ENCODE measurements around the gene ISOC2. TPM values are rescaled to one million over a fixed set of nuclear protein-coding genes. Genes with fewer than 3 reads are reported as not detected.

Gene ISOC2
- total RNA-seq, 1 donor from 2014 or later = 14.8 TPM

GRCh38 chr19:55479045-55479444 lies 17.6 kb upstream of the ISOC2 start:
- no peak overlapping the region for H3K9ac ChIP-seq
- peaks cover 19% of the 10 kb centered on the region for H3K79me2 ChIP-seq (ENCODE audit: low read depth)
- Mint-ChIP-seq H3K4me1 (peaks cover 41% of the 10 kb centered on the region), H3K27ac (peak overlapping the region; percentile 27), H3K4me3 (peak overlapping the region; percentile 95), H3K27me3 (ENCODE audit: insufficient read depth, low read depth) (peaks cover 14% of the 10 kb centered on the region), H3K36me3 (peaks cover 2% of the 10 kb centered on the region), H3K9me3 (no peaks in the 10 kb centered on the region)
- H3K36me3 ChIP-seq = no peaks in the 10 kb centered on the region
- no peaks in the 10 kb centered on the region for H4K20me1 ChIP-seq (ENCODE audit: low read depth)
- no peak overlapping the region for H3K4me3 ChIP-seq
- H3K27me3 ChIP-seq = no peaks in the 10 kb centered on the region
- H3K9me3 ChIP-seq (ENCODE audit: low read depth) = no peaks in the 10 kb centered on the region
- H3K27ac ChIP-seq = no peak overlapping the region
- no peak for DNase-seq (ENCODE audit: low spot score)
- H2AFZ ChIP-seq (replicated peaks) = no peak overlapping the region
- H3K4me1 ChIP-seq = peaks cover 32% of the 10 kb centered on the region
- peaks cover 42% of the 10 kb centered on the region for H3F3A ChIP-seq (ENCODE audit: low read depth)
- no peak for TF ChIP-seq EZH2phosphoT487 (IDR thresholded peaks at IDR 0.05)
- no peak overlapping the region for H3K4me2 ChIP-seq

GRCh38 chr19:55478364-55478763 lies 16.9 kb upstream of the ISOC2 start:
- Histone ChIP-seq H4K20me1 (ENCODE audit: low read depth) (no peaks in the 10 kb centered on the region), H3K4me1 (peaks cover 39% of the 10 kb centered on the region), H3K36me3 (no peaks in the 10 kb centered on the region), H3K4me2 (no peak overlapping the region), H3K9me3 (ENCODE audit: low read depth) (no peaks in the 10 kb centered on the region), H3F3A (ENCODE audit: low read depth) (peaks cover 44% of the 10 kb centered on the region), H3K9ac (no peak overlapping the region), H3K4me3 (no peak overlapping the region), H3K27me3 (no peaks in the 10 kb centered on the region), H3K79me2 (ENCODE audit: low read depth) (peaks cover 19% of the 10 kb centered on the region), H3K27ac (no peak overlapping the region), H2AFZ (replicated peaks) (no peak overlapping the region)
- peak overlapping the region; percentile 95 for H3K4me3 Mint-ChIP-seq
- no peak for TF ChIP-seq EZH2 (IDR thresholded peaks at IDR 0.05)
- no peak for TF ChIP-seq CTCF (IDR thresholded peaks at IDR 0.05)
- TF ChIP-seq EZH2phosphoT487 (IDR thresholded peaks at IDR 0.05) = no peak
- no peak for DNase-seq (ENCODE audit: low spot score)
- no peaks in the 10 kb centered on the region for H3K9me3 Mint-ChIP-seq
- H3K27me3 Mint-ChIP-seq (ENCODE audit: insufficient read depth, low read depth) = peaks cover 14% of the 10 kb centered on the region
- H3K36me3 Mint-ChIP-seq = peaks cover 2% of the 10 kb centered on the region
- peak overlapping the region; percentile 44 for H3K27ac Mint-ChIP-seq
- peaks cover 46% of the 10 kb centered on the region for H3K4me1 Mint-ChIP-seq

- Histone ChIP-seq H3K4me1 (peaks cover 42% of the 10 kb centered on the region), H2AFZ (replicated peaks) (no peak overlapping the region), H3K79me2 (ENCODE audit: low read depth) (peaks cover 19% of the 10 kb centered on the region), H3K4me3 (peak overlapping the region; percentile 72), H3F3A (ENCODE audit: low read depth) (peaks cover 49% of the 10 kb centered on the region), H3K27ac (no peak overlapping the region), H3K9ac (no peak overlapping the region), H3K9me3 (ENCODE audit: low read depth) (no peaks in the 10 kb centered on the region), H4K20me1 (ENCODE audit: low read depth) (no peaks in the 10 kb centered on the region), H3K27me3 (no peaks in the 10 kb centered on the region), H3K36me3 (no peaks in the 10 kb centered on the region), H3K4me2 (peak overlapping the region; percentile 78)
- no peak for TF ChIP-seq CTCF (IDR thresholded peaks at IDR 0.05)
- Mint-ChIP-seq H3K4me1 (peaks cover 49% of the 10 kb centered on the region), H3K27me3 (ENCODE audit: insufficient read depth, low read depth) (peaks cover 16% of the 10 kb centered on the region), H3K36me3 (peaks cover 2% of the 10 kb centered on the region), H3K9me3 (no peaks in the 10 kb centered on the region), H3K27ac (peak overlapping the region; percentile 44), H3K4me3 (peak overlapping the region; percentile 95)
- DNase-seq (ENCODE audit: low spot score) = no peak
Measured at GRCh38 chr19:55477905-55478304, 16.5 kb upstream of the ISOC2 start.

- Mint-ChIP-seq H3K27ac (peak within 1 kb of the TSS; percentile 94), H3K9me3 (no peaks in the 10 kb centered on the region), H3K27me3 (ENCODE audit: insufficient read depth, low read depth) (peaks cover 17% of the 10 kb centered on the region), H3K4me3 (peak within 1 kb of the TSS; percentile 95), H3K4me1 (peaks cover 49% of the 10 kb centered on the region), H3K36me3 (peaks cover 2% of the 10 kb centered on the region)
- H3K4me1 ChIP-seq = peaks cover 42% of the 10 kb centered on the region
- no peak within 1 kb of the TSS for H3K9ac ChIP-seq
- peaks cover 19% of the 10 kb centered on the region for H3K79me2 ChIP-seq (ENCODE audit: low read depth)
- TF ChIP-seq CTCF (IDR thresholded peaks at IDR 0.05) (no peak), EZH2phosphoT487 (IDR thresholded peaks at IDR 0.05) (no peak), EZH2 (IDR thresholded peaks at IDR 0.05) (no peak)
- no peaks in the 10 kb centered on the region for H4K20me1 ChIP-seq (ENCODE audit: low read depth)
- H3K9me3 ChIP-seq (ENCODE audit: low read depth) = no peaks in the 10 kb centered on the region
- no peaks in the 10 kb centered on the region for H3K36me3 ChIP-seq
- H3F3A ChIP-seq (ENCODE audit: low read depth) = peaks cover 53% of the 10 kb centered on the region
- H3K4me3 ChIP-seq = peak within 1 kb of the TSS; percentile 72
- DNase-seq (ENCODE audit: low spot score) = peak; percentile 100
- peak within 1 kb of the TSS; percentile 94 for H2AFZ ChIP-seq (replicated peaks)
- no peaks in the 10 kb centered on the region for H3K27me3 ChIP-seq
- H3K27ac ChIP-seq = peak within 1 kb of the TSS; percentile 81
- peak within 1 kb of the TSS; percentile 78 for H3K4me2 ChIP-seq
Measured at GRCh38 chr19:55476100-55476775, 14.8 kb upstream of the ISOC2 start, which contains the start of gene ZNF628. Gene ZNF628 (plus strand): TSS chr19:55476617. CDS start chr19:55479911, 3,294 bp downstream.
